ENCODE results near the gene TCERG1L.

TCERG1L gene

DNA sequence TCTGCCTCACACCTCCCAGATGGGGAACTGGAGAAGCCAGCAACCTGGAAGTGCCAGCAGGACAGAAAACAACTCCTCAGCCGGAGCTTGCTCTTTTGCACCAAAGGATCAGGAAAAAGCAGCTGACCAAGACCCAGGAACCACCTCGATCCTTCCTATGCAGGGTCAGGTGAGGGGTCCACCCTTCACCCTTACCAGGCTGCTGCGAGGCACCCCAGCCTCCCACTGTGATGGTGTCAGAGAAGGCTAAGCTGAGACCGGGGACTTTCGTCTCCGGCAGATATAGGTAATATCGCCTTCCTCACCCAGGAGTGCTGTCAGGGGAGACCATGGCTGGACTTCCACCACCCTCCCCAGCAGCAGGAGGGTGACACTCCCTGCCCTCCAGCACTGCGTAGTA is 254.7 kb downstream of the TCERG1L start:
- no peak for DNase-seq

DNA sequence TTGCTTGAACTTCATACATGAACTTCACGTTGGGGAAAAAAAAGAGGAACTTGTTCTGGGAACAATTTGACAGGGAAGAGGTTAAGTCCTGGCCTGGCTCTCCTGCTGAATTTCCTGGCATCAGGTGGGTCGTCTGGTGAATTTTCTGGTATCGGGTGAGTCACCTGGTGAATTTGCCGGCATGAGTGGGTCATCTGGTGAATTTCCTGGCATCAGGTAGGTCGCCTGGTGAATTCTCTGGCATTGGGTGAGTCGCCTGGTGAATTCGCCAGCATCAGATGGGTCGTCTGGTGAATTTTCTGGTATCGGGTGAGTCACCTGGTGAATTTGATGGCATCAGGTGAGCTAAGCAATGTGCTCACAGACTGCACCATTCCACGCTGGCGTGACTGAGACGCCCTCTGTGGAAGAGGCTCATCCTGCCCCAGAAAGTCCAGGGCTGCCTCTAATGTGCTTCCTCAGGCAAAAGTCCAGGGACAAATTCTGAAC is 255.4 kb downstream of the TCERG1L start:
- no peak for DNase-seq

DNA sequence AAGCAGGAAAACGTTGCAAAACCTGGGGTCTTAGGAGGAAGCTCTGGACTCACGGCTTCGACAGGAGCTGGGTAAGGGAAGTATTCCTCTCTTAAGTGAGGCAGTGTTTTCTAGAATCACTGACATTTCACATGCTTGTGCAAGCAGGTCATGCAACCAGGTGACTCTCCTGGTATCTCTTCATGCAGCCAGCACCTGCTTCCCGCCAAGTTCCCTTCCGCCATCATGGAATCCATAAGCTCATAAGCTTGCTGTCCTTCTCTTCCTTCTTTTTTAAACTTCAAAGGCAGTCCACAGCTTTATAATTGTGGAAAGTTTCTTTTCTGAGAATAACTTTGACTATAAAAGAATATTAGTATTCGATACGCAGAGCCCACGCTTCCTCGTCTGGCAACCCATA is 256.1 kb downstream of the TCERG1L start:
- no peak for DNase-seq

DNA sequence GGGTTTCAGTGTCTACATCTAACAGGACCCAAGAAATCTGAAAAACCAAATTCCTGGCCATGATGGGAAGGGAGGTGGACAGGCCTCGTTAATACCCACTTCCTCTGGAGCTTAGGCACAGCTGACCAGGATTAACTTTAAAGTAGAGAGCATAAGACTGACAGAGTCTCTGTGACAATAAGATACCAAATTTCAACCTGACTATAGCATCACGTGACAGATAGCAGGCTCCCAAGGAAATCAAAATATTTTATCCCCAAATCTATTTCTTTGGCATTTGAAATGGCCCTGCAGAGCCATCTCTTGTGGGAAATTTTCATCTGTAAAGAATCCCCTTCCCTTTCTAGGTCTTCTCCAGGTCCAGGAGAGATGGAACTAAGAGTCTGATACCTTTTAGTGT is 258.3 kb downstream of the TCERG1L start:
- no peak for DNase-seq

DNA sequence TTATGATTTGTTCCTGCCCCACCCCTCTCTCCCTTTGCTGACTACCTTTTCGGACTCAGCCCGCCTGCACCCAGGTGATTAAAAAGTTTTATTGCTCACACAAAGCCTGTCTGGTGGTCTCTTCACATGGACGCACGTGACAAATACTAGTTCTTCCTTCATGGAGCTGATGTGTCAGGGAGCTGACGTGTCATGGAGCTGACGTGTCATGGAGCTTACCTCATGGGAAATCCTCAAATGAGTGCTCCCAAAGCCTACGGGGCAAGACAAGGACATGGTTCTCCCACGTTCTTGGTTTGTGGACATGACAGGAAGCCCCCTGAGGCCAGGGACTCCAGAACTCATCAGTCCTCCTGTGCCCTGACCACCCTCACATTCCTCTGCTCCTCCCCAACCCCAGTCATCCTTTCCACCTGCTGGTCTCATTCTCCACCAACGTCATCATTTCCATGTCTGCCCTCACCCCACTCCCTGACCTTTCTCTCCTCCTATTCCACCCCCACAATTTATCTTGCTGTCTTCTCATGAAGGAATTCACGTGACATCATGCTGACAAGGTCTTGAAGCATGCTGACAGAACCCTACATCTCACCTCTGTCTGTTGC is 261.3 kb downstream of the TCERG1L start:
- no peak for DNase-seq

DNA sequence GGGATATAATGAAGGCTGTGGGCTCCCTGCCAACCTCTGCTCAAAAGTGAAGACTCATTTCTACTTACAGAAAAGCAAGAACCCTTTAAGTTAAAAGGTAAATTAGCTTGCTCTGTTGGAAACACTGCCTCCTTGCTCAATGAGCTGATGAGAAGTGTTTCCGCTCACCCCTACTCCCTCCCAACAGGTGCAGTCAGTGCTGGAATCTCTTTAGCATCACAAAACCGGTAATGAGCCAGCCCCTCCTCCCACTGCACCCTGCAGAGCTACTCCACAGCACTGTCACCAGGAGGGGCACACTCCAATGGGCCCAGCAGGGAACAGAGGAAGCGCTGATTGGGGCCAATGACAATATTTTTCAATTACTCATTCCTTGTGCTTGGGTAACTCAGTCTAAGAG is 262.5 kb downstream of the TCERG1L start:
- no peak for DNase-seq

DNA sequence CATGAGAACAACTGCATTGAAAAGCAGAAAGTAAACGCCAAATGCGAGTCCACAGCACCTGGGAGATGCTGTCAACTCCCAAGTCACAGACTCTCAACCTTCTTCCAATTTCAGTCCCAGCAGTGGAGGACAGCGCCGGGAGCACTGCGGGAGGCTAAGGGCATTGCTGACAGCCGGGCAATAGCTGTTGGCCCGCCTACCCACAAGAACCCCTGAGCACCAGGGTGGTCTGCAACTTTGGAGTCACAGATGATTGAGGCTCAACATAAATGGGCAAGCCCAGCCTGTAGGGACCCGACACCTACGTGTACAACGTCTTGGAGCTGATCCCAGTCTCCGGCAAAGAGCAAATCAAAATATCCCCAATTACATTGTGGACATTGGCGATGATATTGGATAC is 262.9 kb downstream of the TCERG1L start:
- DNase-seq, result no peak

DNA sequence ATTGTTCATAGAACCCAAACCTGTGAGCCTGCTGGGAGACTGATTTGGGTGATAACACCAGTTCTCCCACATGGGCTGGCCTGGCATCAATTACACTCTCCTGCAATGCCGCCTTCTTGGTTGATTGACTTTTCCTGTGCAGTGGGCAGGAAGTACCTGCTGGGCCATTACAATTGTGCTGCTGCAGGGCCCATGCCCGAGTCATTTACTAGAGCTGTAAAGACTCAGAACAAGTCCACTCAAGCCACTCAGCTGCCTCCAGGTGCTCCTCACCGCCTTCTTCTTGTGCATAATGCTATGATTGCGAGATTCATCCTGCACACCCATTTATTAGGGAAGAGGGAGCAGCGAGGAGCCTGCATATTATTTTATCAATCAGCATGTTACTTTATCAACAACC is 264.0 kb downstream of the TCERG1L start:
- no peak for DNase-seq

DNA sequence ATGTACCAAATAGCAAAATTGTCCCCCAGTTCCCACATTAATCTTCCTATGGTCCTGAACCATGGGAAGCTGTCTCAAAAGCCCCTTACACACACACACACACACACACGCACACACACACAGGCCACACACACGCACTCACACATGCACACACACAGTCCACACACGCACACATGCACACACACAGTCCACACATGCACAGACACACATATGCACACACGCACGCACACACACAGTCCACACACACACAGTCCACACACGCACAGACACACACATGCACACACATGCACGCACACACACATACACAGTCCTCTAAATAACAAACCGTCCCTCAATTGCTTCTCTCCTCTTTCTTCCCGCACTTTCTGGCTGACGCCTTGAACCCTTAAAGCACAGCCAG is 265.3 kb downstream of the TCERG1L start:
- DNase-seq, result no peak

DNA sequence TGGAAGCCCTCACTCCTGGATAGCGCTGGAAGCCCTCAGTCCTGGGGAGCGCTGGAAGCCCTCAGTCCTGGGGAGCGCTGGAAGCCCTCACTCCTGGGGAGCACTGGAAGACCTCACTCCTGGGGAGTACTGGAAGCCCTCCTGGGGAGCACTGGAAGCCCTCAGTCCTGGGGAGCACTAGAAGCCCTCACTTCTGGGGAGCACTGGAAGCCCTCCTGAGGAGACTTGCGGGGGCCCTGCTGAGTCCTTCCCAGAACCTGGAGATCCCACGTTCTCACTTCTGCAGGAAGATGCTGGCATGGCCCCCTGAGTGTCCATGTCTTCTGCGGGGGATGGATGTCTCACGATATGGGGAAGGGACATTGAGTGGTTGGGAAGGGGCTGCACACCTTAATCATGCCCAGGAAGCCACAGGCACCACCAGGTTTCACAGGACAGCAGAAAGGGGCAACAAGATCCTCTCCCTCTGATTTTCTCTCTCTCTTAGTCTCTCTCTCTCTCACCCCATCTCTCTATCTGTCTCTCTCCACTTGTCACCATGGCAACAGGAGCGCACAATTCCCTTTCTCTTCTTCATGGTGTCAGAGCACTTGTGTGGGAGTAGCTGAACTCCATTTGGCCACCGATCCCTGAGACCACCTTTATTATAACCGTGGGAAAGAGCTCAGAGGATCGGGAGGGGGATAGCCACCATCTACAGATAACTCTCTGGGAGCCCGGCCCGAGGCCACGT is 267.0 kb downstream of the TCERG1L start:
- DNase-seq, result no peak

DNA sequence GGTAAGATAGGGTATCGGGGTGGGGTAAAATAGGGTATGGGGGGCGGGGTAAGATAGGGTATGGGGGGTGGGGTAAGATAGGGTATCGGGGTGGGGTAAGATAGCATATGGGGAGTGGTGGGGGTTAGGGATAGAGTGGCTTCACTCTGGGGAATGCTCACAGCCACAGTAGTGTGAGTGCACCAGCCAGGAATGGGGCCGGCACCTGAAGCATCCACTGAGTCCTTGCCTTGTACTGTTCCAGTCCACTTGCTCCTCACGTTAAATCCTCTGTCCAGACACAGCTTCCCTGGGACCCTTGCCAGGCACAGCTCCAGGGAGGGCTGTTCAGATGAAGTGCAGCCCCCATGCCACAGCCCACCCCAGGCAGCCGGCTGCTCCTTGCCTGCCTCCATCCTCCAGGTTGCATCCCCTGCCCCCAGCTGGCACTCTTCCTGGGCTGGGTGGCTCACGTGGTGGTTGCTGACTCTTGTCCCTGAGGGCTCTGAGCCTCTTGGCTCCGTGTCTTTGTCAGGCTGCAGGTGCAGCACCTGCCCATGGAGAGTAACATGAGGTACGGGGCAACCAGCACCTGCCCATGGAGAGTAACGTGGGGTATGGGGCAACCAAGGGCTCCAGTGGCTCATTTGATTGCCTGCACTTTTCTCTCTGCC is 268.4 kb downstream of the TCERG1L start:
- no peak for DNase-seq
